Subcutaneous adipose tissue (tissue), 4 donors: Measurements from ENCODE around the gene LGALS16. TPM values are rescaled to one million over a fixed set of nuclear protein-coding genes. Genes with fewer than 3 reads are reported as not detected.

Source experiments
- total RNA-seq, 4 donors: library from RNA; depleted of rRNA; stranded (reverse); fragments of >200 nt; gene quantifications; one replicate each; pipeline ENCODE4 v1.1.0, GENCODE V29; 2016
- TF ChIP-seq, protein P1 (sequence below): fragments of 450-650 bp; IDR thresholded peaks from one replicate; pipeline ENCODE4 v1.5.1; 2016; ENCODE audit warnings: low read depth, mild to moderate bottlenecking, control low read depth, antibody characterized with exemption, moderate library complexity

The LGALS16 gene
- total RNA-seq, 4 donors from 2014 or later, result not detected

GRCh38 chr19:39660661-39661060, 4.9 kb downstream of the LGALS16 start:
- TF ChIP-seq, protein P1, sequence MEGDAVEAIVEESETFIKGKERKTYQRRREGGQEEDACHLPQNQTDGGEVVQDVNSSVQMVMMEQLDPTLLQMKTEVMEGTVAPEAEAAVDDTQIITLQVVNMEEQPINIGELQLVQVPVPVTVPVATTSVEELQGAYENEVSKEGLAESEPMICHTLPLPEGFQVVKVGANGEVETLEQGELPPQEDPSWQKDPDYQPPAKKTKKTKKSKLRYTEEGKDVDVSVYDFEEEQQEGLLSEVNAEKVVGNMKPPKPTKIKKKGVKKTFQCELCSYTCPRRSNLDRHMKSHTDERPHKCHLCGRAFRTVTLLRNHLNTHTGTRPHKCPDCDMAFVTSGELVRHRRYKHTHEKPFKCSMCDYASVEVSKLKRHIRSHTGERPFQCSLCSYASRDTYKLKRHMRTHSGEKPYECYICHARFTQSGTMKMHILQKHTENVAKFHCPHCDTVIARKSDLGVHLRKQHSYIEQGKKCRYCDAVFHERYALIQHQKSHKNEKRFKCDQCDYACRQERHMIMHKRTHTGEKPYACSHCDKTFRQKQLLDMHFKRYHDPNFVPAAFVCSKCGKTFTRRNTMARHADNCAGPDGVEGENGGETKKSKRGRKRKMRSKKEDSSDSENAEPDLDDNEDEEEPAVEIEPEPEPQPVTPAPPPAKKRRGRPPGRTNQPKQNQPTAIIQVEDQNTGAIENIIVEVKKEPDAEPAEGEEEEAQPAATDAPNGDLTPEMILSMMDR, result no peak

- TF ChIP-seq, protein P1, result no peak
These were observed 5.9 kb downstream of the LGALS16 start for GRCh38 chr19:39661565-39661964.

GRCh38 chr19:39670998-39671397, 15.3 kb downstream of the LGALS16 start:
- TF ChIP-seq, protein P1, result no peak

DNA sequence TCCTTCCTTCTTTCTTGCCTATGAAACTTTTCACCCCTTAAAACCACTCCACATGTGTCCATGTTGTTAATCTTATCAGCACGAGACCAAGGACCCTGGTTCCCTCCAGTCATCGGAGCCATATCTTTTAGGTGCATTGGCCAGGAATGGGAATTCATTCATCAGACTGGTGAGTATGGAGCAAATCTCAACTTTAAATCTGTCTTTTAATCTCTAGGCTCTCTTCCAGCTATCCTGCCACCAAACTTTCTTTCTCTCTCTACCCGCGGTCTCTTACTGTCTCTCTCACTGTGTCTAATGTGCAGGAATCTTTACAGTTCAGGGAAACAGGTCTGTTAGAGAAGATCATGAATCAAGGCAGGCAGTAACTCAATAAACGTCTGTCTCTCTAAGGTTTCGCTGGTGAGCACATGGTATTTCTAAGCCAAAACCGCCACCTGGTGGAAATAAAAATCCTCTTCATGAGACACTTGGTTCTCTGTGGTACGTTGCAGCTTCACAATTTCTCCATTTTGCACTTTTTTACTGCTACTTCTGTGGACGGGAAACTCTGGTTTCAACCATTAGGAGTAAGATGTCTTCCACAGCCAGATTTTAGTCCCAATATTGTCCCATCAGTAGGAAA, 16.1 kb downstream of the LGALS16 start:
- TF ChIP-seq, protein P1, result no peak

DNA sequence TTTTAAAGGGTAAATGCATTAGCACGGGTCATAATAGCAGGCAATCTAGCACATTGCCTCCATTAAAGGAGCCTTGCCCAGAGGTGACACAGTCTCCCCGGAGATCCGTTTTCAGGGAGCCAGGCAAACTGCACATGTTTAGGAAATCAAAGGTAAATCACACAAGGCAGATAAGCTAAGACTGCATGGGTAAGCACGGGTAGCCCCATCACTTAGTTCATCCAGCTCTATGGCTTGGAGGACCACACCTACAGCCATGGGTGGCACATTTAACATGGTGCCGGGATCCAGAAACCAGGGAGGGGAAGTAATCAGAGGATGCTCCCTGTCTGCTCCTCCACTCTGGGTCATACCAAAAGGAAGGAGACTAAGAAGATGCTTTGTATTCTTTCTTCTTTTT, 16.8 kb downstream of the LGALS16 start:
- TF ChIP-seq, protein P1, result no peak

- TF ChIP-seq, protein P1, result no peak
These were observed 20.3 kb downstream of the LGALS16 start for GRCh38 chr19:39676004-39676403.

GRCh38 chr19:39677961-39678889, 22.5 kb downstream of the LGALS16 start:
- TF ChIP-seq, protein P1, result no peak
